HEK293 (cell line): ENCODE data around the gene CFAP70.

Source experiments
- CTCF ChIA-PET: fragments of 350-600 bp; formaldehyde crosslinking; extraction: SDS; loops from one replicate; lab custom pipeline; 2021; ENCODE audit warnings: antibody characterized with exemption; lab: Yijun Ruan, JAX
- POLR2A ChIA-PET: fragments of 300-600 bp; formaldehyde crosslinking; extraction: SDS; loops from one replicate; lab custom pipeline; 2020; ENCODE audit warnings: antibody characterized with exemption, inconsistent platforms; lab: Yijun Ruan, JAX
- H3K27ac ChIP-seq: fragments of 200-500 bp; sonication (Bioruptor generic); 2 replicates; pipeline ENCODE4 v1.5.1; 2014; ENCODE audit warnings: low read depth, low read length, control low read depth, inconsistent platforms; ENCODE audit errors: extremely low read depth
- H3K36me3 ChIP-seq, 2 experiments: fragments of 200-500 bp in 1 of 2; sonication (Bioruptor generic) in 1 of 2; 1 replicate in 1 of 2; 2 replicates in 1 of 2; pipeline ENCODE4 v1.5.1; 2014 to 2017; ENCODE audit warnings: inconsistent platforms in 2 of 2, low read length in 2 of 2; ENCODE audit not compliant: control insufficient read depth in 2 of 2, insufficient read depth in 1 of 2
- H3K4me1 ChIP-seq: fragments of 200-500 bp; sonication (Bioruptor generic); 2 replicates; pipeline ENCODE4 v1.5.1; 2014; ENCODE audit warnings: mild to moderate bottlenecking, low read length, inconsistent platforms; ENCODE audit not compliant: control insufficient read depth, insufficient read depth
- H3K4me3 ChIP-seq: 2 replicates; pipeline ENCODE4 v1.5.1; 2011; ENCODE audit warnings: low read depth, mild to moderate bottlenecking, control low read depth, low read length, moderate library complexity
- H3K9me3 ChIP-seq: fragments of 200-500 bp; sonication (Bioruptor generic); 2 replicates; pipeline ENCODE4 v1.5.1; 2014; ENCODE audit warnings: low read depth, low read length, inconsistent platforms; ENCODE audit not compliant: control insufficient read depth, insufficient read depth
- GLI4 ChIP-seq: fragments of 450-650 bp; formaldehyde crosslinking; IDR thresholded peaks from 2 replicates; pipeline ENCODE4 v1.5.1; 2016; ENCODE audit warnings: missing biosample characterization, missing genetic modification characterization
- KLF1 ChIP-seq: fragments of 450-650 bp; formaldehyde crosslinking; IDR thresholded peaks from 2 replicates; pipeline ENCODE4 v1.5.1; 2016; ENCODE audit warnings: missing biosample characterization, missing genetic modification characterization
- KLF8 ChIP-seq: fragments of 450-650 bp; formaldehyde crosslinking; IDR thresholded peaks from 2 replicates; pipeline ENCODE4 v1.5.1; 2016; ENCODE audit warnings: missing biosample characterization, missing genetic modification characterization
- SCRT1 ChIP-seq: fragments of 450-650 bp; formaldehyde crosslinking; IDR thresholded peaks from 2 replicates; pipeline ENCODE4 v1.5.1; 2016; ENCODE audit warnings: missing biosample characterization, missing genetic modification characterization, borderline replicate concordance
- SCRT2 ChIP-seq: fragments of 450-650 bp; formaldehyde crosslinking; IDR thresholded peaks from 2 replicates; pipeline ENCODE4 v1.5.1; 2016; ENCODE audit warnings: missing biosample characterization, missing genetic modification characterization
- YY1 ChIP-seq: fragments of 450-650 bp; formaldehyde crosslinking; IDR thresholded peaks from 2 replicates; pipeline ENCODE4 v1.5.1; 2018; ENCODE audit warnings: missing biosample characterization, missing genetic modification characterization
- ZBTB11 ChIP-seq: fragments of 450-650 bp; formaldehyde crosslinking; conservative IDR thresholded peaks from 2 replicates; pipeline ENCODE4 v1.5.1; 2016; ENCODE audit warnings: low read depth, missing biosample characterization, missing genetic modification characterization
- ZBTB7A ChIP-seq: fragments of 450-650 bp; formaldehyde crosslinking; IDR thresholded peaks from 2 replicates; pipeline ENCODE4 v1.5.1; 2016; ENCODE audit warnings: low read depth, missing biosample characterization, missing genetic modification characterization
- ZFHX2 ChIP-seq: fragments of 450-650 bp; formaldehyde crosslinking; conservative IDR thresholded peaks from 2 replicates; pipeline ENCODE4 v1.5.1; 2016; ENCODE audit warnings: missing biosample characterization, missing genetic modification characterization
- ZNF138 ChIP-seq: fragments of 450-650 bp; formaldehyde crosslinking; IDR thresholded peaks from 2 replicates; pipeline ENCODE4 v1.5.1; 2016; ENCODE audit warnings: missing biosample characterization, missing genetic modification characterization, borderline replicate concordance
- ZNF140 ChIP-seq: fragments of 450-650 bp; formaldehyde crosslinking; IDR thresholded peaks from 2 replicates; pipeline ENCODE4 v1.5.1; 2016; ENCODE audit warnings: missing biosample characterization, missing genetic modification characterization
- ZNF146 ChIP-seq: fragments of 450-650 bp; formaldehyde crosslinking; IDR thresholded peaks from 2 replicates; pipeline ENCODE4 v1.5.1; 2016; ENCODE audit warnings: missing biosample characterization, missing genetic modification characterization
- ZNF280C ChIP-seq: fragments of 450-650 bp; formaldehyde crosslinking; IDR thresholded peaks from 2 replicates; pipeline ENCODE4 v1.5.1; 2016; ENCODE audit warnings: missing biosample characterization, missing genetic modification characterization
- ZNF302 ChIP-seq: fragments of 450-650 bp; formaldehyde crosslinking; IDR thresholded peaks from 2 replicates; pipeline ENCODE4 v1.5.1; 2016; ENCODE audit warnings: missing biosample characterization, missing genetic modification characterization, low read depth
- ZNF391 ChIP-seq: fragments of 450-650 bp; formaldehyde crosslinking; IDR thresholded peaks from 2 replicates; pipeline ENCODE4 v1.5.1; 2016; ENCODE audit warnings: low read depth, missing biosample characterization, missing genetic modification characterization, borderline replicate concordance
- ZNF501 ChIP-seq: fragments of 450-650 bp; formaldehyde crosslinking; IDR thresholded peaks from 2 replicates; pipeline ENCODE4 v1.5.1; 2016; ENCODE audit warnings: missing biosample characterization, missing genetic modification characterization
- ZNF548 ChIP-seq: fragments of 450-650 bp; formaldehyde crosslinking; IDR thresholded peaks from 2 replicates; pipeline ENCODE4 v1.5.1; 2016; ENCODE audit warnings: missing biosample characterization, missing genetic modification characterization
- ZNF549 ChIP-seq: fragments of 450-650 bp; IDR thresholded peaks from 2 replicates; pipeline ENCODE4 v1.5.1; 2018; ENCODE audit warnings: missing biosample characterization, missing genetic modification characterization, mild to moderate bottlenecking, inconsistent platforms, moderate library complexity
- ZNF600 ChIP-seq: fragments of 450-650 bp; formaldehyde crosslinking; IDR thresholded peaks from 2 replicates; pipeline ENCODE4 v1.5.1; 2016; ENCODE audit warnings: missing biosample characterization, missing genetic modification characterization
- ZNF629 ChIP-seq: fragments of 450-650 bp; formaldehyde crosslinking; IDR thresholded peaks from 2 replicates; pipeline ENCODE4 v1.5.1; 2017; ENCODE audit warnings: missing biosample characterization, missing genetic modification characterization
- ZNF670 ChIP-seq: fragments of 450-650 bp; formaldehyde crosslinking; IDR thresholded peaks from 2 replicates; pipeline ENCODE4 v1.5.1; 2016; ENCODE audit warnings: missing biosample characterization, missing genetic modification characterization, low read depth
- ZNF701 ChIP-seq: fragments of 450-650 bp; formaldehyde crosslinking; IDR thresholded peaks from 2 replicates; pipeline ENCODE4 v1.5.1; 2016; ENCODE audit warnings: missing biosample characterization, missing genetic modification characterization
- ZNF747 ChIP-seq: fragments of 450-650 bp; formaldehyde crosslinking; IDR thresholded peaks from 2 replicates; pipeline ENCODE4 v1.5.1; 2016; ENCODE audit warnings: missing biosample characterization, missing genetic modification characterization
- ZSCAN16 ChIP-seq: fragments of 450-650 bp; formaldehyde crosslinking; IDR thresholded peaks from 2 replicates; pipeline ENCODE4 v1.5.1; 2016; ENCODE audit warnings: missing biosample characterization, missing genetic modification characterization
- ZXDB ChIP-seq: fragments of 450-650 bp; formaldehyde crosslinking; IDR thresholded peaks from 2 replicates; pipeline ENCODE4 v1.5.1; 2016; ENCODE audit warnings: missing biosample characterization, missing genetic modification characterization

The CFAP70 gene

DNA sequence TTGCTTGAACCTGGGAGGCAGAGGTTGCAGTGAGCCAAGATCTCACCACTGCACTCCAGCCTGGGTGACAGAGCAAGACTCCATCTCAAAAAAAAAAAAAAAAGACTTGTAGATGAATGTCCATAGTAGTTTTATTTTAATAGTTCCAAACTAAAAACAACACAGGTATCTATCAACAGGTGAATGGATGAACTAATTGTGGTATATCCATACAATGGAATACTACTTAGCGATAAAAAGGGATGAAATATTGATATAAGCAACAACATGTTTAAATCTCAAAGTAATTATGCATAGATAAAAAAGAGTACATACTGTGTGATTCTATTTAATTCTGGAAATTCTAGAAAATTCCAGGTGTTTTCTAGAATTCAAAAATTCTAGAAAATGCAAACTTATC is 68.7 kb downstream of the CFAP70 start:
- Histone ChIP-seq H3K4me3 (no peak overlapping the region), H3K4me1 (no peaks in the 10 kb centered on the region), H3K36me3 (peaks cover 0 to 3% of the 10 kb centered on the region in 2 experiments; a peak in 1 of 3 replicates), H3K27ac (no peak overlapping the region), H3K9me3 (no peaks in the 10 kb centered on the region)
- CTCF ChIA-PET: no interaction called here
- POLR2A ChIA-PET: no interaction called here
- no peak for TF ChIP-seq KLF8
- peak; percentile 80 for TF ChIP-seq ZNF146 (tag by site-specific recombination)
- peak; percentile 56 for TF ChIP-seq SCRT2
- TF ChIP-seq ZBTB7A: no peak
- 0 out of 2 replicates have a peak, but pooled peaks have one; percentile 14 for TF ChIP-seq SCRT1
- TF ChIP-seq GLI4 (tag by site-specific recombination): no peak
- no peak for TF ChIP-seq ZNF501 (tag by site-specific recombination)

- Histone ChIP-seq H3K36me3 (peaks cover 0 to 3% of the 10 kb centered on the region in 2 experiments; a peak in 1 of 3 replicates), H3K27ac (no peak overlapping the region), H3K4me3 (no peak overlapping the region), H3K4me1 (no peaks in the 10 kb centered on the region), H3K9me3 (no peaks in the 10 kb centered on the region)
- CTCF ChIA-PET: interaction anchor here (0.6 to 1.0 kb wide), 2 partner anchors 15 to 56 kb away, joined by 5 read pairs; no protein-coding TSS in a partner anchor
- POLR2A ChIA-PET: no interaction called here
- TF ChIP-seq ZNF140 (tag by site-specific recombination) (no peak), ZNF548 (tag by site-specific recombination) (no peak)
These were observed 71.2 kb downstream of the CFAP70 start for GRCh38 chr10:73287441-73287840.

DNA sequence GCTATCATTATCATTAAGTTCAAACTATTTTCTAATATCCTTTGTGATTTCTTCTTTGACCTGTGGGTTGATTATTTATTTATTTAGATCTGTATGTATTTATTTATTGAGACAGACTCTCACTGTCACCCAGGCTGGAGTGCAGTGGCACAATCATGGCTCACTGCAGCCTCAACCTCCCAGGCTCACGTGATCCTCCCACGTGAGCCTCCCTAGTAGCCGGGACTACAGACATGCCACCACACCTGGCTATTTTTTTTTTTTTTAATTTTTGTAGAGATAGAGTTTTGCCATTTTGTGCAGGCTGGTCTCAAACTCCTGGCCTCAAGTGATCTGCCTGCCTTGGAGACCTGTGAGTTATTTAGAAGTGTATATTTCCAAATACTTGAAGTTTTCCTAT is 77.6 kb downstream of the CFAP70 start:
- Histone ChIP-seq H3K4me3 (no peak overlapping the region), H3K36me3 (no peaks in the 10 kb centered on the region), H3K9me3 (no peaks in the 10 kb centered on the region), H3K27ac (no peak overlapping the region), H3K4me1 (no peaks in the 10 kb centered on the region)
- CTCF ChIA-PET: interaction anchor here (1.2 kb wide), 1 partner anchor 17 kb away, joined by 7 read pairs; no protein-coding TSS in a partner anchor
- POLR2A ChIA-PET: no interaction called here
- TF ChIP-seq KLF1 (tag by site-specific recombination) (no peak), YY1 (tag by site-specific recombination) (no peak), ZFHX2 (tag by site-specific recombination) (no peak), ZNF302 (tag by site-specific recombination) (no peak)

DNA sequence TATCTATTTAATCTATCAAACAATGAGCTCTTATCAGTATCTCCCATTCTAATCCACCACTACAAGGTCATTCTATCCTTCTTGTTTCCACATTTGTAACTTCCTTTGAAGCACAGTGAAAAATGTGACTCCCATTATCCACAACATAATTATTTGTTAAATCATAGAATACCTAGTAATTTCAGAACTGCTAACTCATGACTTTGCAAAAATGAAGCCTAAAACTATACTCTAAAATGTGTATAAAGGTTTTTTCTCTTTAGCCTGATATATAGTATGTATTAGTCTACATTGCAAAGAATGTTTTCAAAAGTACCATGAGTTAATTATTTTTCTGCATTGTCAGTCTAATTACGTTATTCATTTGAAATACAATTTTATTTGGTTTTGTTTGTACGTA is 94.2 kb downstream of the CFAP70 start:
- Histone ChIP-seq H3K27ac (no peak overlapping the region), H3K9me3 (no peaks in the 10 kb centered on the region), H3K4me1 (no peaks in the 10 kb centered on the region), H3K4me3 (no peak overlapping the region), H3K36me3 (no peaks in the 10 kb centered on the region)
- ChIA-PET CTCF (interaction anchor here (0.6 to 1.8 kb wide), 13 partner anchors 10 to 472 kb away, joined by 3 to 21 read pairs (median 4); partner anchors contain the start of genes DNAJC9 and MRPS16), POLR2A (interaction anchor here (1.0 to 2.2 kb wide), 2 partner anchors 13 to 17 kb away, joined by 3 to 10 read pairs; partner anchors contain the start of gene DNAJC9)
- TF ChIP-seq ZNF280C (tag by site-specific recombination) (no peak), ZNF701 (tag by site-specific recombination) (no peak), ZBTB11 (tag by site-specific recombination) (no peak), ZSCAN16 (tag by site-specific recombination) (no peak), ZNF600 (tag by site-specific recombination) (no peak), ZNF549 (tag by site-specific recombination) (no peak), ZXDB (tag by site-specific recombination) (no peak), ZNF391 (no peak), ZNF138 (tag by site-specific recombination) (no peak), ZNF670 (no peak), KLF8 (no peak), ZNF747 (tag by site-specific recombination) (no peak), ZBTB7A (no peak), ZNF629 (tag by site-specific recombination) (no peak)
